Measurements from ENCODE around the gene DYNLT2.

Gene DYNLT2

DNA sequence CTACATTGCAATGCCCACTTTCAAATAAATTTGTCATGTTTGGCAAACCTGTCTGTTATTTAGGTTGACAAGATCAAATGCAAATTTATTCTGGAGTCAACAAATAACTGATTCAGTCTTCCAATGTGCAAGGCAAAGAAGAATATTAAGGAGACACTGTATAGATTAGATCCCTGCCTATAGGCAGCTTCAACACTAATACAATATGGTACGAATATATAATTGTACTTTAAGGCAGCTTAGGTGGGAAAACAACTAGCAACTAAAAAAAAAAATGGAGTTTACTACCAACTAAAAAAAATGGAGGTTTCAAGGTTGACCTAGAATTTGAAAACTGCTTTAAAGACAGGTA is 25.3 kb downstream of the DYNLT2 start:
- H3K27me3 ChIP-seq (replicated peaks; ENCODE audit: control insufficient read depth, insufficient read depth, low read length), result no peaks in the 10 kb centered on the region
- DNase-seq (ENCODE audit: extremely low read depth, insufficient read length), result no peak
- no peaks in the 10 kb centered on the region for H3K36me3 ChIP-seq (ENCODE audit: control insufficient read depth, insufficient read depth, low read length)
- H3K4me3 ChIP-seq (replicated peaks; ENCODE audit: low read depth, low read length), result no peak overlapping the region
- TF ChIP-seq, protein P1, sequence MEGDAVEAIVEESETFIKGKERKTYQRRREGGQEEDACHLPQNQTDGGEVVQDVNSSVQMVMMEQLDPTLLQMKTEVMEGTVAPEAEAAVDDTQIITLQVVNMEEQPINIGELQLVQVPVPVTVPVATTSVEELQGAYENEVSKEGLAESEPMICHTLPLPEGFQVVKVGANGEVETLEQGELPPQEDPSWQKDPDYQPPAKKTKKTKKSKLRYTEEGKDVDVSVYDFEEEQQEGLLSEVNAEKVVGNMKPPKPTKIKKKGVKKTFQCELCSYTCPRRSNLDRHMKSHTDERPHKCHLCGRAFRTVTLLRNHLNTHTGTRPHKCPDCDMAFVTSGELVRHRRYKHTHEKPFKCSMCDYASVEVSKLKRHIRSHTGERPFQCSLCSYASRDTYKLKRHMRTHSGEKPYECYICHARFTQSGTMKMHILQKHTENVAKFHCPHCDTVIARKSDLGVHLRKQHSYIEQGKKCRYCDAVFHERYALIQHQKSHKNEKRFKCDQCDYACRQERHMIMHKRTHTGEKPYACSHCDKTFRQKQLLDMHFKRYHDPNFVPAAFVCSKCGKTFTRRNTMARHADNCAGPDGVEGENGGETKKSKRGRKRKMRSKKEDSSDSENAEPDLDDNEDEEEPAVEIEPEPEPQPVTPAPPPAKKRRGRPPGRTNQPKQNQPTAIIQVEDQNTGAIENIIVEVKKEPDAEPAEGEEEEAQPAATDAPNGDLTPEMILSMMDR (IDR thresholded peaks at IDR 0.05; ENCODE audit: insufficient read depth, low read length, poor library complexity, severe bottlenecking), result no peak

DNA sequence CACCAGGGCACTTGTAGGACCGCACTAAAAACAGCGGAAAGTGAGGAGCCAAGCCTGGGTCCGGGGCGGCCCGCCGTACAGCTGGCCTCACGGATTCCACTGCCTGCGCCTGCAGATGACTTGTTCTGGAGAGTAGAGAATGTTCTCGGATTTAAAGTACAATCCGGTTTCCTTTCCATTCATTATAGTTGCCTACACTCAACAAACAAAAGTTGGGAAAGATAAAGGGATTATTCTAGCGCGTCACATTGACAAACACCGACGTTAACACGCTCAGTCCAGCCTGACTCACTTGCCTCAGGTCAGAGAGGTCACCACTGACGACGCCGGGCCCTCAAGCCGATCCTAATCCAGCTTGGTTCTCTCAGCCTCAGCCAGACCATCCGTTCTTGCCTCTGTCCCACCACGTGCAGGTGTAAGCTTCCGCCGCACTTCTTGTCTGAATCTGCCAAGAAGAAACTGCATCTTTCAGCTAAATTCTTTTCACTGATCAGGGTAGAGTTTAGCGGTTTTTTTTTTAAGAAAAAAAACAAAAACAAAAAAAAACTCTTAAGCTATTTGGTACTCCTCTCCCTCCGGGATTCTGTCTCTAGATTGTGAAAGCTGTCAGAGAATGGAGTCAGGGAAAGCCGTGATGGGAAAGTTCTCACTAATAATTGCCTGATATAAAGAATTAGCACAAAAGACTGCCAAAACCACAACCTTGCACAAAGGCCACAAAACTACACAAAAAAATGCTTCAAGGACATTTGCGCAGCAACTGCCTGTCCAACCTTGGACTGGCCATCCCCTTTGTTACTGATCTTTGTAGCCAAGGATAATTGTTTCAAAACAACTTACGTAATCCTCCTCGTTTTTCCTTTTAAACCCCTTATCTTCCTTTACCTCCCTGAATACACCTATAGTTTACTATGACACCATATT is 26.0 kb downstream of the DYNLT2 start:
- DNase-seq (ENCODE audit: extremely low read depth, insufficient read length), result no peak
- TF ChIP-seq, protein P1 (IDR thresholded peaks at IDR 0.05; ENCODE audit: insufficient read depth, low read length, poor library complexity, severe bottlenecking), result no peak
- Histone ChIP-seq H3K4me3 (replicated peaks; ENCODE audit: low read depth, low read length) (peak overlapping the region; percentile 59), H3K36me3 (ENCODE audit: control insufficient read depth, insufficient read depth, low read length) (no peaks in the 10 kb centered on the region), H3K27me3 (replicated peaks; ENCODE audit: control insufficient read depth, insufficient read depth, low read length) (no peaks in the 10 kb centered on the region)

DNA sequence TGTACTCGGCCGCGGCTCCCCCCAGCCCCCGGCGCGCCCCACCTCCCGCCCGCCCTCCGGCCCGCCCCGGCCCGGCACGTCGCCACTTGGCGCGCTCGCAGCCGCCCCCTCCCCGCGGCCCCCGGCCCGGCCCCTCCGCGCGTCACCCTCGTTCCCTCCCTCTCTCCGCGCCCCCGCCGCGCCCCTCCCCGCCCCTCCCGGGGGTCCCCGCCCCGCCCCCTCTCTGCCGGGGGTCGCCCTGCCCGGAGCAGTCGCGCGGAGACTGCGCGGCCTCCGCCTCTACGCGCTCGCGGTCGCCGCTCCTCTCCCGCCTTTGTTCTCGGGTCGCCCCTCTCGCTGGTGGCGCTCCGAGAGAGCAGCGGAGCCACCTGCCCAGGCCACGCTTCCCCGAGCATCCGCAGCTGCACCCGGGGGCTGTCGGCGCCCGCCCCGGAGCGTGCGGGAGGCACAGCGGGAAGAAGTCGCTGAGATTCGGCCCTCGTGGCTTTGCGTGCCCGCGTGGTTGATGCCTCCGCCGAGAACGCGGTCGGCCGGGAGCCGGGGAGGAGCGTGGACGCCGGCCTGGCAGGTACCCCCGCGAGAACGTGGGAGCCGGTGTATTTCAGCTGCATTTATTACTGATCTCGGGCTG is 26.8 kb downstream of the DYNLT2 start, which contains the start of gene PHF10:
Gene PHF10 (minus strand): TSS at position 7 of the 631 bp plus-strand sequence. CDS start 569 bp downstream, outside the sequence.
- TF ChIP-seq, protein P1 (IDR thresholded peaks at IDR 0.05; ENCODE audit: insufficient read depth, low read length, poor library complexity, severe bottlenecking), result no peak
- Histone ChIP-seq H3K36me3 (ENCODE audit: control insufficient read depth, insufficient read depth, low read length) (no peaks in the 10 kb centered on the region), H3K27me3 (replicated peaks; ENCODE audit: control insufficient read depth, insufficient read depth, low read length) (no peaks in the 10 kb centered on the region), H3K4me3 (replicated peaks; ENCODE audit: low read depth, low read length) (peak within 1 kb of the TSS; percentile 80)
- peak; percentile 77 for DNase-seq (ENCODE audit: extremely low read depth, insufficient read length)

DNA sequence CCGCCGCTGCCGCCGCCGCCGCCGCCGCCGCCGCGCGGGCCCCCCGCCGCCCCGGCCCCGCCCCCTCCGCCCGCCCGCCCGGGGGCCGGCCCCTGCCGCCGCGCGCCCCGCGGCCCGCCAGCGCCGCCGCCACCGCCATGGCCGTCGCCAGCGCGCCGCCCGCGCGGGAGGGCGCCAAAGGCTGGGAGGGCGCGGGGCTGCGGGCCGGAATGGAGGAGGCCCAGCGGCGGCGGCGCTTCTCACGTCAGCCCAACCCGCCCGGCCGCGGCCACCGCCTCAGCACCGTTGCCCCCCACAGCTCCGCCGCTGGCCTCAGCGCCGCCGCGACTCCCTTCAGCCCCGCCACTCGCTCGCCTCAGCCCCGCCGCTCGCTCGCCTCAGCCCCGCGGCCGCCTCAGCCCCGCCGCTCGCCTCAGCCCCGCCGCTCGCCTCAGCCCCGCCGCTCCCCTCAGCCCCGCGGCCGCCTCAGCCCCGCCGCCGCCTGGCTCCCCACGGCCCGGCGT is 27.3 kb downstream of the DYNLT2 start:
- TF ChIP-seq, protein P1 (IDR thresholded peaks at IDR 0.05; ENCODE audit: insufficient read depth, low read length, poor library complexity, severe bottlenecking), result no peak
- Histone ChIP-seq H3K27me3 (replicated peaks; ENCODE audit: control insufficient read depth, insufficient read depth, low read length) (no peaks in the 10 kb centered on the region), H3K4me3 (replicated peaks; ENCODE audit: low read depth, low read length) (peak overlapping the region; percentile 59), H3K36me3 (ENCODE audit: control insufficient read depth, insufficient read depth, low read length) (no peaks in the 10 kb centered on the region)
- peak; percentile 56 for DNase-seq (ENCODE audit: extremely low read depth, insufficient read length)

DNA sequence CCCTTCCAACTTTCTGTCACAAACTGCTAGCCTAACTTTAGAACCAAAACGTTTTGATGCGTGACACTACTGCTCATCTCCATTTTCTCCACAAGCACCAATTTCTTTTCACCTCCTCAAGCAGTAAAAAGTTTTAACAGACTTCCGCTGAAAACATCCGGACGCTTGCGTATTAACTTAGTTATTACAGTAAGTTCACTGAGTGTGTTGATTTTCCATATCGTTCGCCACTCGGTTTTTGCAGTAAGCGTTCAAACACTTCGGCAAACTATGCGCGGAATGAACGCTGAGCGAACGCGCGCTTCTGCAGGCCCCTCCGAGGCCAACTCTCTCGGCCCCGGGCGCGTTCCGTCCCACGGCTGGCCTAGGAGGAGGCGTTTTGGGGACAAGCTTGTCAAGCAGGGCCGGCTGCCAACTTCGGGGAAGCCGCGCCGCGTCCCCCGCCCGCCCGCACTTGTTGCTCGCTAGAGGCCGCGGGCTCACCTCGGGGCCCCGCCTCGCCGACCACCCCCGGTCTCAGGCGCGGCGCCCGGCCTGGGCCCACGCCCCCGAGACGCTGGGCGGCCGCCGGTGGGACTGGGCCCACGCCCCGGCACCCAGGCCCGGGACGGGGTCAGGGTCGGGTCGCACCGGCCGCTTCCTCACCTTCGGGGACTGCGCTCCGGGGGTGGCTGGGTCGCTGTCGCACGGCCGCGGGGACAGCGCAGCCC is 28.0 kb downstream of the DYNLT2 start:
- peak overlapping the region; percentile 80 for H3K4me3 ChIP-seq (replicated peaks; ENCODE audit: low read depth, low read length)
- H3K36me3 ChIP-seq (ENCODE audit: control insufficient read depth, insufficient read depth, low read length), result no peaks in the 10 kb centered on the region
- DNase-seq (ENCODE audit: extremely low read depth, insufficient read length), result peak; percentile 83
- no peaks in the 10 kb centered on the region for H3K27me3 ChIP-seq (replicated peaks; ENCODE audit: control insufficient read depth, insufficient read depth, low read length)
- TF ChIP-seq, protein P1 (IDR thresholded peaks at IDR 0.05; ENCODE audit: insufficient read depth, low read length, poor library complexity, severe bottlenecking), result no peak

Data from GM06990 (cell line).